ENCODE results near the gene HLA-A. TPM values are rescaled to one million over a fixed set of nuclear protein-coding genes. Genes with fewer than 3 reads are reported as not detected.
A peak's percentile ranks its signal among the peaks of the same experiment; 100 is the strongest.

Gene HLA-A
- total and polyA plus RNA-seq, 11 donors = 263 to 1,581 (median 361) TPM

DNA sequence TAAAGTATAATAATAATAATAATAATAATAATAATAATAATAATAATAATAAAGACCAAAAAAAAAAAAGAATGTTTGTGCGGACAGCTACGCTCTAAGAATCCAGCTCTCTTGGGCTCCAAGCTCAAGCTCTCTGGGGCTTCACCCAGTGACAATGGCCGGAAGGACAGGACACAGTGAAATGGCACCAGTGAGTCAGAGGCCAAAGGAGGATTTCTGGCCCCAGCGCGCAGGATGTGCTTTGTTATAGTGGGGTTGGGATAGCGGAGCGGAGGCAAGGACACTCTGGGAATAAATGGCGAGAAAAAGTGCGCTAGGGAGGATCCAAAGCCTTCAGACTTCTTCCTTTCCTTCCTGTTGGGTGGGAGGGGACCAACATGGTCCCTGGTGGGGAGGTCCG is 38.2 kb downstream of the HLA-A start:
- no peak for TF ChIP-seq POLR2A (IDR thresholded peaks at IDR 0.05)
- TF ChIP-seq, protein P1, sequence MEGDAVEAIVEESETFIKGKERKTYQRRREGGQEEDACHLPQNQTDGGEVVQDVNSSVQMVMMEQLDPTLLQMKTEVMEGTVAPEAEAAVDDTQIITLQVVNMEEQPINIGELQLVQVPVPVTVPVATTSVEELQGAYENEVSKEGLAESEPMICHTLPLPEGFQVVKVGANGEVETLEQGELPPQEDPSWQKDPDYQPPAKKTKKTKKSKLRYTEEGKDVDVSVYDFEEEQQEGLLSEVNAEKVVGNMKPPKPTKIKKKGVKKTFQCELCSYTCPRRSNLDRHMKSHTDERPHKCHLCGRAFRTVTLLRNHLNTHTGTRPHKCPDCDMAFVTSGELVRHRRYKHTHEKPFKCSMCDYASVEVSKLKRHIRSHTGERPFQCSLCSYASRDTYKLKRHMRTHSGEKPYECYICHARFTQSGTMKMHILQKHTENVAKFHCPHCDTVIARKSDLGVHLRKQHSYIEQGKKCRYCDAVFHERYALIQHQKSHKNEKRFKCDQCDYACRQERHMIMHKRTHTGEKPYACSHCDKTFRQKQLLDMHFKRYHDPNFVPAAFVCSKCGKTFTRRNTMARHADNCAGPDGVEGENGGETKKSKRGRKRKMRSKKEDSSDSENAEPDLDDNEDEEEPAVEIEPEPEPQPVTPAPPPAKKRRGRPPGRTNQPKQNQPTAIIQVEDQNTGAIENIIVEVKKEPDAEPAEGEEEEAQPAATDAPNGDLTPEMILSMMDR (IDR thresholded peaks at IDR 0.05) = no peak
- no peaks in the 10 kb centered on the region for H3K36me3 ChIP-seq
- intact Hi-C loops (cut with DNase I) = loop anchor here in 1 of 10 donors (10.0 kb wide), 1 partner anchor 56 kb away; no protein-coding TSS in a partner anchor
- H3K27ac ChIP-seq = peak overlapping the region in 2 of 12 donors; percentile 32 to 44
- H3K27me3 ChIP-seq = peaks cover 0 to 10% (median 0%) of the 10 kb centered on the region in 9 donors
- peaks cover 0 to 18% (median 11%) of the 10 kb centered on the region in 12 donors for H3K4me1 ChIP-seq
- no peak overlapping the region for H3K4me3 ChIP-seq
- peak in 1 of 5 donors; percentile 48 for DNase-seq
- 64 to 75% (median 72%) methylated on average over 10 of the region's 10 CpGs for WGBS, 4 donors
- no peaks in the 10 kb centered on the region for H3K9me3 ChIP-seq
- no peak for ATAC-seq

DNA sequence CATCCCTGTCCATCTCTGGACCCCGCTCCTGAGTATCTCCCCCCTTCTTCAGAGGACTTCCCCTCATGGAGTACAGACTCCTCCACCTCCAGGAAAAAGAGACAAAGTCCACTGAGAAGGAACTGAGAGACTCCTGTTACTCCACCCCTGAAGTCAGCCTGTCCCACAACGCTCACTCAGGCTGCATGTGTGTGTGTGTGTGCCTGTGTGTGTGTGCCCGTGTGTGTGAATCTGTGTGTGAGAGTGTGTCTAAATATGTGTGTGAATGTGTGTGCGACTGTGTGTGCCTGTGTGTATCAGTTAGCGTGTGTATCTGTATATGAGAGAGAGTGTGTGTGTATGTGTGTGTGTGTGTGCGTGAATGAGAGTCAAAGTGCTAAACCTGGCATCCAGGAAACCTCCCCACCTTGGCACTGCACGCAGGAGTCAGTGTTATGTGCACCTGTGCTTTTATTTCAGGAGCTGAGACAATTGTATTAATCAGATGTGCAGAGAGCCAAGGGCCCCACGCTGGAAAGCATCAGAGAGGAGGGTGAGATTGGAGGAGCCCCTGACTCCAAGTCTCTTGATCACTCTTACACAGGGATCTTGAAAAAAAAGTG is 39.0 kb downstream of the HLA-A start:
- Histone ChIP-seq H3K36me3 (no peaks in the 10 kb centered on the region), H3K4me1 (peaks cover 0 to 11% (median 7%) of the 10 kb centered on the region in 12 donors), H3K9me3 (no peaks in the 10 kb centered on the region), H3K4me3 (no peak overlapping the region), H3K27me3 (peaks cover 0 to 2% (median 0%) of the 10 kb centered on the region in 9 donors), H3K27ac (peak overlapping the region in 1 of 12 donors; percentile 44)
- TF ChIP-seq POLR2A (IDR thresholded peaks at IDR 0.05) = no peak
- TF ChIP-seq, protein P1 (IDR thresholded peaks at IDR 0.05) = no peak
- no peak for ATAC-seq
- DNase-seq = no peak
- intact Hi-C loops (cut with DNase I) = loop anchor here in 1 of 10 donors (10.0 kb wide), 1 partner anchor 57 kb away; no protein-coding TSS in a partner anchor
- WGBS, 4 donors = 56 to 70% (median 63%) methylated on average over 8 of the region's 8 CpGs

DNA sequence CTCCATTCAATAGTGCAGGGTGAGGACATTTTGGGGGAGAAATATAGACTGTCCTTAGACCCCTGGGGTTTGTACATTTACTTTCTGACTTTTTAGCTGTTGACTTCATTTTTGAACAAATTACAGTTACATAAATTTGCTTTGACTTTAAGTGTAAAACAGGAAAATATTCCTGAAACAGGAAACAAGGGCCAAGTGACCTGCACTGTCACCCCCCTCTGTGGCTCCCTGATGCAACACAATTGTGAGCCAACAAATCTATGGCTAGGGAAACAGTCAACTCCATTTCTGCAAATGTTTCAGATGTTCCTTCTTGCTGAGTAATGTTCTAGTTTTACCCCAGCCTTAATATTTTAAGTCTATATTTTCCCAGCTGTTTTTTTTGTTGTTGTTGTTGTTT is 39.8 kb downstream of the HLA-A start:
- no peak overlapping the region for H3K27ac ChIP-seq
- no peaks in the 10 kb centered on the region for H3K36me3 ChIP-seq
- no peaks in the 10 kb centered on the region for H3K9me3 ChIP-seq
- no peaks in the 10 kb centered on the region for H3K27me3 ChIP-seq
- DNase-seq (no peak), ATAC-seq (no peak)
- H3K4me1 ChIP-seq = peaks cover 0 to 9% (median 7%) of the 10 kb centered on the region in 12 donors
- H3K4me3 ChIP-seq = no peak overlapping the region
- intact Hi-C loops (cut with DNase I) = loop anchor here in 1 of 10 donors (10.0 kb wide), 1 partner anchor 57 kb away; no protein-coding TSS in a partner anchor
- no peak for TF ChIP-seq POLR2A (IDR thresholded peaks at IDR 0.05)
- TF ChIP-seq, protein P1 (IDR thresholded peaks at IDR 0.05) = no peak

DNA sequence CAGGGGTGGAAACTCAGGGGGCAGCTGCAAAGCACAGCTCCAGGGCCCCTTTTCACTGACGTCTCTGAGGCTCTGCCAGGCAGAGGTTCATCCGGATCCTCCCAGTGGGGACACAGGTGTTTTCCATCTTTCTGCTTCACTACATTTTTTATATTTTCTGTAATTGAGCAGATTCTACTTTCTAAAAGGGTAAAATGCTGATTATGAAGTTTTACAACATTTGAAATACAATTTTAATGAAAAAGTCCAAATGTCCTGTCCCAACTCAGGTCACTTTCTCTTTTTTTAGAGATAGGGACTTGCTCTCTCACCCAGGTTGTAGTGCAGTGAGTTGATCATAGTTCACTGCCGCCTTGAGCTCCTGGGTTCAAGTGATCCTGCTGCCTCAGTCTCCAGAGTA is 41.9 kb downstream of the HLA-A start:
- H3K36me3 ChIP-seq = no peaks in the 10 kb centered on the region
- 55 to 93% (median 72%) methylated on average over 3 of the region's 3 CpGs for WGBS, 4 donors
- no peak for DNase-seq
- H3K27ac ChIP-seq = no peak overlapping the region
- no peak overlapping the region for H3K4me3 ChIP-seq
- no peaks in the 10 kb centered on the region for H3K27me3 ChIP-seq
- TF ChIP-seq, protein P1 (IDR thresholded peaks at IDR 0.05) = no peak
- no peak for TF ChIP-seq POLR2A (IDR thresholded peaks at IDR 0.05)
- intact Hi-C loops (cut with DNase I) = loop anchor here in 1 of 10 donors (10.0 kb wide), 1 partner anchor 59 kb away; no protein-coding TSS in a partner anchor
- no peaks in the 10 kb centered on the region for H3K4me1 ChIP-seq
- H3K9me3 ChIP-seq = no peaks in the 10 kb centered on the region
- no peak for ATAC-seq

Data from heart left ventricle (tissue), 16 donors.